ENCODE measurements around the gene NEUROG2. TPM values are rescaled to one million over a fixed set of nuclear protein-coding genes. Genes with fewer than 3 reads are reported as not detected.
"Not testable (repeated sequence)": the region's sequence is repeated elsewhere in the genome, so short reads cannot be mapped to it uniquely, and the experiment has no call there.

The NEUROG2 gene
- total and polyA plus RNA-seq, 2 of the 4 experiments (the other 2 are of a cell fraction): not detected

DNA sequence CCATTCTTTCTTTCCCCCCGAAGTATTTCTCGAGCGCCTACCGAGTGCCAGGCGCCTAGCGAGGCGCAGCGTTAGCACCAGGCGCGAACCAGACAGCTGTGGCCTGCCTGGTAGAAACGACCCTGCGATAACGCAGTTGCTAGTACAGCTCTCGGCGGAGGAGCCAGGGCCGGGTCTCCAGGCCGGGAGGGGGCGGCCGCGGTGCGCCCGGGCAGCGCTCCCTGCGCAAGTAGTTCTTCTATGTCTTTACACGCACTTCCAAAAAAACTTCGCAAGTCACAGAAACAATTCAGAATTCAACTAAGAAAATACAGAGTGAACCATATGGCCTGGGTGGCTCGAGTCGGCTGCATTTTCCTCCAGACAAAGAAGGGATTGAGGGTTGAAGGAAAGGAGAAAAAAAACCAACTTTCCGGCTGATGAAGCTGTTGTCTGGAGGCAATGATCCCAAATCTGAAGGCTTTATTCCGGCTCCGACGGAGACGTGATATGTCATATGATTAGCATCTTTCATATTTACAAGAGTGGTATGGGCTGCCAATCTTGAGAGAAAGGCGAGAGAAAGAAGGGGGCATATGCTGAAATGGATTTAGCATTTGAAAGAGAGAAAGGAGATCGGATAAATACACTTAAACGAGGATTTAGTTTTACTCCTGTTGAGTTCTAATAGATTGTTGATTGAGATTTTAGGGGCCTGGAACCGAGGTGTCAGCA, 7.2 kb upstream of the NEUROG2 start (continued):
- no peak for TF ChIP-seq MAFK (IDR thresholded peaks at IDR 0.05; ENCODE audit: low read depth, low read length)

DNA sequence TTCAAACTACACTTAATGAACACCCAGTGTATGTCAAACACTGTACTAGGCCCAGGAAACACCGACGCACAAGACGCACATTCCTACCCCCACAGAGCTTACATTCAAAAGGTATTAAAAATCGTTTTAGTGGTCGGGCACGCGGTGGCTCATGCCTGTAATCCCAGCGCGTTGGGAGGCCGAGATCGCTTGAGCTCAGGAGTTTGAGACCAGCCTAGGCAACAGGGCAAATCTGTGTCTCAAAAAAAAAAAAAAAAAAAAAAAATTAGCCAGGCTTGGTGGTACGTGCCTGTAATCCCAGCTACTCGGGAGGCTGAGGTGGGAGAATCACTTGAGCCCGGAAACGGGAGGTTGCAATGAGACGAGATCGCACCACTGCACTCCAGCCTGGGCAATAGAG, 6.5 kb upstream of the NEUROG2 start:
- DNase-seq; H2AK9ac ChIP-seq (replicated peaks; ENCODE audit: low read depth, low read length, poor library complexity); H4K91ac ChIP-seq (ENCODE audit: insufficient read depth, low read depth, low read length); H3K4me3 ChIP-seq (ENCODE audit: insufficient read depth, low read depth, low read length); H3K9me1 ChIP-seq (ENCODE audit: insufficient read depth, low read length); H2BK15ac ChIP-seq (ENCODE audit: low read depth, low read length); H2AK5ac ChIP-seq (ENCODE audit: low read depth, low read length); H3K79me1 ChIP-seq (ENCODE audit: low read depth in 1 of 2, low read length in 2 of 2); H3K9ac ChIP-seq (ENCODE audit: low read depth, low read length); H3K4me1 ChIP-seq (ENCODE audit: control insufficient read depth, insufficient read depth, low read length); BruUV-seq (replicated peaks); H3K4ac ChIP-seq (ENCODE audit: low read depth, low read length); H4K20me1 ChIP-seq (ENCODE audit: insufficient read depth, low read length); dilution Hi-C loops (cut with HindIII; ENCODE audit: low sequenced_read_pairs, unreplicated experiment); H3K18ac ChIP-seq (ENCODE audit: low read depth, low read length); H2BK20ac ChIP-seq (ENCODE audit: low read depth, low read length); H4K8ac ChIP-seq (ENCODE audit: low read depth in 2 of 2, low read length in 2 of 2); in situ Hi-C loops (cut with MboI; ENCODE audit: low sequenced_read_pairs); H2AFZ ChIP-seq (replicated peaks; ENCODE audit: low read length, poor library complexity); H2BK120ac ChIP-seq (ENCODE audit: low read depth, low read length); ATAC-seq (ENCODE audit: low read depth); H3K56ac ChIP-seq (ENCODE audit: extremely low read depth, insufficient read depth, low read length); H3K36me3 ChIP-seq (ENCODE audit: control insufficient read depth, insufficient read depth, low read length); H3K23ac ChIP-seq (ENCODE audit: low read depth, low read length); H3K14ac ChIP-seq (replicated peaks; ENCODE audit: low read depth, low read length); H2BK5ac ChIP-seq (ENCODE audit: low read depth, low read length, poor library complexity, severe bottlenecking); H3K27ac ChIP-seq (ENCODE audit: insufficient read depth, low read length); H4K5ac ChIP-seq (ENCODE audit: low read depth, low read length); H3K4me2 ChIP-seq (ENCODE audit: low read depth, low read length): not testable (repeated sequence)
- ChIA-PET POLR2A (ENCODE audit: unreplicated experiment) (interaction anchor here (0.6 kb wide), 1 partner anchor 20 kb away, joined by 18 read pairs; no protein-coding TSS in a partner anchor), CTCF (interaction anchor here (1.2 to 3.3 kb wide), 4 partner anchors 9 to 194 kb away, joined by 3 to 15 read pairs (median 4); no protein-coding TSS in a partner anchor)
- intact Hi-C loops (cut with micrococcal nuclease): loop anchor here (5.0 kb wide), 1 partner anchor 425 kb away; no protein-coding TSS in a partner anchor
- WGBS, 2 experiments (ENCODE audit: extremely low coverage in 2 of 2, insufficient read length in 1 of 2): 10% methylated on average over 4 of the region's 17 CpGs; no CpG with 5 or more reads in 1 of the 2 experiments
- peaks cover 67% of the 10 kb centered on the region for H3K27me3 ChIP-seq (ENCODE audit: control insufficient read depth, insufficient read depth, low read length)
- H3K9me3 ChIP-seq (ENCODE audit: control insufficient read depth, insufficient read depth, low read length): peaks cover 28% of the 10 kb centered on the region

All from IMR-90 (cell line).